K562 (cell line): ENCODE measurements around the gene CTRB1. TPM values are rescaled to one million over a fixed set of nuclear protein-coding genes. Genes with fewer than 3 reads are reported as not detected.
"Not testable (repeated sequence)": the region's sequence is repeated elsewhere in the genome, so short reads cannot be mapped to it uniquely, and the experiment has no call there.

Experiments used
- ATAC-seq: fragments of 200-7000 bp; cut with Tn5 transposase; 3 replicates; pipeline ENCODE4 v1.9.1; 2020; ENCODE audit warnings: moderate library complexity
- BruUV-seq: library from RNA; stranded (reverse); fragments of 400-500 nt; replicated peaks from 2 replicates; lab custom pipeline; 2021; lab: Mats Ljungman, UMichigan
- CTCF ChIA-PET: fragments of 300-600 bp; formaldehyde crosslinking; extraction: SDS; loops from one replicate; lab custom pipeline; 2021; ENCODE audit warnings: low intra/inter-chr PET ratio; lab: Yijun Ruan, JAX
- POLR2A ChIA-PET: fragments of 300-600, 350-650 bp; sonication (Branson Sonifier 250); formaldehyde crosslinking; extraction: SDS; loops from one replicate; lab custom pipeline; 2021; ENCODE audit warnings: antibody characterized with exemption, inconsistent platforms; lab: Yijun Ruan, JAX
- DNase-seq, 4 experiments: peaks; one replicate each; pipeline versions ENCODE4 v3.0.0 to v3.0.0-alpha.2; 2011 to 2018; ENCODE audit warnings: low spot score in 3 of 4, mixed read lengths in 3 of 4; ENCODE audit errors: extremely low read depth in 1 of 4
- FAIRE-seq: peaks from 2 replicates; lab custom pipeline; 2011; peaks lifted over from hg19 to GRCh38; lab: Jason Lieb, UNC
- H2AFZ ChIP-seq: 2 replicates; pipeline ENCODE4 v1.6.0; 2011; ENCODE audit warnings: low read depth, low read length, control low read depth, inconsistent platforms
- H3K27ac ChIP-seq: fragments of 200-600 bp; 3 replicates; pipeline ENCODE4 v1.8.0; 2011; ENCODE audit warnings: low read depth, mild to moderate bottlenecking, control low read depth, inconsistent platforms, low read length, moderate library complexity, mixed read lengths; ENCODE audit errors: extremely low read depth
- H3K27me3 ChIP-seq, 2 experiments: fragments of 300-600 bp in 1 of 2; 2 replicates in 1 of 2; 3 replicates in 1 of 2; pipeline versions ENCODE4 v1.6.0 to v1.8.0; 2011; ENCODE audit warnings: inconsistent platforms in 2 of 2, low read length in 2 of 2, mild to moderate bottlenecking in 1 of 2, mixed read lengths in 1 of 2, moderate library complexity in 1 of 2; ENCODE audit not compliant: control insufficient read depth in 2 of 2, insufficient read depth in 2 of 2
- H3K36me3 ChIP-seq: fragments of 300-600 bp; 3 replicates; pipeline ENCODE4 v1.8.0; 2011; ENCODE audit warnings: mild to moderate bottlenecking, low read length, inconsistent platforms; ENCODE audit not compliant: control insufficient read depth, insufficient read depth
- H3K4me1 ChIP-seq, 2 experiments: fragments of 200-600 bp in 1 of 2; replicated peaks in 1 of 2; 2 replicates in 1 of 2; 3 replicates in 1 of 2; pipeline versions ENCODE4 v1.5.1 to v1.8.0; 2011; ENCODE audit warnings: inconsistent platforms in 2 of 2, low read length in 2 of 2, mild to moderate bottlenecking in 1 of 2, mixed read lengths in 1 of 2, moderate library complexity in 1 of 2; ENCODE audit not compliant: control insufficient read depth in 2 of 2, insufficient read depth in 2 of 2
- H3K4me2 ChIP-seq: 2 replicates; pipeline ENCODE4 v1.6.1; 2011; ENCODE audit warnings: low read length, control low read depth, inconsistent platforms, mixed read lengths; ENCODE audit not compliant: insufficient read depth
- H3K4me3 ChIP-seq: fragments of 200-600 bp; sonication (generic), shearing (Covaris generic); 2 replicates; pipeline ENCODE4 v1.5.1; 2016; ENCODE audit warnings: control low read depth, inconsistent platforms
- H3K79me2 ChIP-seq: fragments of 200-600 bp; 3 replicates; pipeline ENCODE4 v1.8.0; 2011; ENCODE audit warnings: low read length, inconsistent platforms; ENCODE audit not compliant: control insufficient read depth, insufficient read depth
- H3K9ac ChIP-seq, 2 experiments: 2 replicates each; pipeline versions ENCODE4 v1.6.0 to v1.6.1; 2011; ENCODE audit warnings: low read depth in 2 of 2, low read length in 2 of 2, control low read depth in 1 of 2, inconsistent platforms in 1 of 2, mild to moderate bottlenecking in 1 of 2, mixed read lengths in 1 of 2; ENCODE audit not compliant: insufficient read depth in 1 of 2
- H3K9me1 ChIP-seq: one replicate; pipeline ENCODE4 v1.6.0; 2011; ENCODE audit warnings: inconsistent platforms, mild to moderate bottlenecking, low read length, moderate library complexity; ENCODE audit not compliant: control insufficient read depth, insufficient read depth
- H3K9me3 ChIP-seq: replicated peaks from 2 replicates; pipeline ENCODE4 v1.5.1; 2011; ENCODE audit warnings: low read depth, low read length, inconsistent platforms; ENCODE audit not compliant: control insufficient read depth, insufficient read depth
- H4K20me1 ChIP-seq: replicated peaks from 2 replicates; pipeline ENCODE4 v1.6.1; 2011; ENCODE audit warnings: low read length, inconsistent platforms, mixed read lengths; ENCODE audit not compliant: control insufficient read depth, insufficient read depth
- PBX2 ChIP-seq, 2 experiments: IDR thresholded peaks in 1 of 2; conservative IDR thresholded peaks in 1 of 2; 2 replicates each; pipeline ENCODE4 v1.6.1; 2016; ENCODE audit warnings: low read depth in 2 of 2, mild to moderate bottlenecking in 1 of 2, missing compliant biosample characterization in 1 of 2, missing genetic modification characterization in 1 of 2, moderate library complexity in 1 of 2
- XRCC3 ChIP-seq: fragments of 450-650 bp; IDR thresholded peaks from 2 replicates; pipeline ENCODE4 v1.6.1; 2017; ENCODE audit warnings: mild to moderate bottlenecking, moderate library complexity
- ZNF253 ChIP-seq: fragments of 250-450 bp; sonication (Bioruptor Pico); conservative IDR thresholded peaks from 2 replicates; pipeline ENCODE4 v1.6.1; 2021; ENCODE audit warnings: mild to moderate bottlenecking
- WGBS: fragments of 100-300 bp; shearing (Covaris generic); methylation state at CpG from one replicate; pipeline ENCODE4 v1.1.6; 2016; ENCODE audit warnings: low coverage, mixed read lengths; ENCODE audit not compliant: insufficient coverage; ENCODE audit errors: missing lambda C conversion rate; 5-methylcytosine and 5-hydroxymethylcytosine counted together
- in situ Hi-C: fragments of 300-500 bp; cut with MboI; formaldehyde crosslinking; loops from 4 replicates; pipeline ENCODE4 v1.15.0; 2018; ENCODE audit warnings: inconsistent platforms, mixed read lengths
- intact Hi-C: fragments of 100-400 bp; cut with micrococcal nuclease; formaldehyde crosslinking; loops from 2 replicates; pipeline ENCODE4 v1.14.2; 2022
- polyA plus RNA-seq, 8 experiments: library from polyadenylated mRNA; depleted of rRNA in 4 of 8; stranded (reverse) in 5 of 8; unstranded in 3 of 8; fragments of >200 nt; fragmentation: Nextera tagmentation in 2 of 8; fragmentation: Illumina TruSeq in 1 of 8; extraction: Ambion mirVana in 2 of 8; extraction: Trizol in 1 of 8; gene quantifications; 2 replicates each; pipeline versions ENCODE4 v1.2.1 to v1.2.3, GENCODE V29; 2011 to 2014; ENCODE audit warnings: inconsistent platforms in 1 of 8, missing spikeins in 1 of 8
- total RNA-seq, 7 experiments: library from RNA; depleted of rRNA in 6 of 7; stranded (reverse); fragments of >200 nt in 6 of 7; fragmentation: Illumina TruSeq in 2 of 7; extraction: Trizol in 2 of 7; gene quantifications; 2 replicates each; pipeline versions ENCODE4 v1.2.1 to v1.2.3, GENCODE V29; 2011 to 2021; ENCODE audit warnings: low replicate concordance in 1 of 7

Gene CTRB1
- total and polyA plus RNA-seq, 9 of the 15 experiments (the other 6 are each of a cell fraction or from before 2014, with no cell fraction given) = 2.3 TPM; not detected in 8

DNA sequence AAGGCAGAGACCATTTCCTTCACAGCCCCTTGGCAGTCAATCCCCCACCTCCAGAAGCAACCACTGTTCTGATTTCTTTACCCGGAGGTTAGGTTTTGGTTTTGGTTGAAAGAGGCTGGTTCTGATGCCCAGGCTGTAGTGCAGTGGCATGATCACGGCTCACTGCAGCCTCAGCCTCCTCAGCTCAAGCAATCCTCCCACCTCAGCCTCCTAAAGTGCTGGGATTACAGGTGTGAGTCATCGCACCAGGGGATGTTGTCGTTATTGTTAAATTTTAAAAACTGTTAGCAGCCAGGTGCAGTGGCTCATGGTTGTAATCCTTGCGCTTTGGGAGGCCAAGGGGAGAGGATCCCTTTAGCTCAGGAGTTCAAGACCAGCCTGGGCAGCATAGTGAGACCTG is 8.8 kb upstream of the CTRB1 start:
- Histone ChIP-seq H3K9ac (no peak overlapping the region), H3K4me3 (no peak overlapping the region), H3K27ac (no peak overlapping the region), H3K36me3 (no peaks in the 10 kb centered on the region)
- 0% methylated on average over 5 of the region's 5 CpGs for WGBS
- no peak for TF ChIP-seq PBX2 (CRISPR knock-in tag; IDR thresholded peaks at IDR 0.05; ENCODE audit: low read depth)
- TF ChIP-seq PBX2 (tag; conservative IDR thresholded peaks at IDR 0.05; ENCODE audit: low read depth) = no peak
- TF ChIP-seq ZNF253 = no peak
- no peak for TF ChIP-seq XRCC3
- TF ChIP-seq, all 486 proteins: peak for 0
- Histone ChIP-seq H2AFZ (no peak overlapping the region), H3K79me2 (no peaks in the 10 kb centered on the region), H3K9me1 (no peaks in the 10 kb centered on the region), H3K9me3 (no peaks in the 10 kb centered on the region), H3K27me3 (peaks cover 42 to 81% of the 10 kb centered on the region in 2 experiments), H3K4me1 (peaks cover 0 to 17% of the 10 kb centered on the region in 2 experiments; a peak in 2 of 5 replicates), H3K4me2 (no peak overlapping the region), H4K20me1 (no peaks in the 10 kb centered on the region)
- no peak for DNase-seq
- POLR2A ChIA-PET = no interaction called here
- BruUV-seq = no TSS peak
- CTCF ChIA-PET = no interaction called here
- FAIRE-seq = no peak
- in situ Hi-C loops (loop anchor here (25.0 kb wide), 1 partner anchor 1977 kb away; the partner anchor contains the start of genes MON1B and SYCE1L), intact Hi-C loops (no loop called here)
- no peak for ATAC-seq

GRCh38 chr16:75211286-75211685 is 7.5 kb upstream of the CTRB1 start:
- H3K4me3 ChIP-seq, H3K9ac ChIP-seq, H3K36me3 ChIP-seq, H3K4me2 ChIP-seq, H3K9me3 ChIP-seq, H4K20me1 ChIP-seq, CTCF ChIA-PET, ATAC-seq, BruUV-seq, H3K9me1 ChIP-seq, H3K79me2 ChIP-seq, FAIRE-seq, intact Hi-C loops, DNase-seq, H2AFZ ChIP-seq, H3K27ac ChIP-seq: not testable (repeated sequence)
- Histone ChIP-seq H3K27me3 (peaks cover 42 to 78% of the 10 kb centered on the region in 2 experiments), H3K4me1 (peaks cover 0 to 17% of the 10 kb centered on the region in 2 experiments; a peak in 2 of 5 replicates)
- POLR2A ChIA-PET = interaction anchor here (0.6 to 1.6 kb wide), 2 partner anchors 16 to 426 kb away, joined by 3 to 5 read pairs; no protein-coding TSS in a partner anchor
- in situ Hi-C loops = loop anchor here (25.0 kb wide), 1 partner anchor 1976 kb away; the partner anchor contains the start of genes MON1B and SYCE1L
- WGBS = 7% methylated on average over 10 of the region's 10 CpGs
